IMR-90 (cell line): ENCODE data around the gene CTTN. TPM values are rescaled to one million over a fixed set of nuclear protein-coding genes. Genes with fewer than 3 reads are reported as not detected.

Source experiments
- ELK1 ChIP-seq: fragments of 150-350 bp; IDR thresholded peaks from 2 replicates; pipeline ENCODE4 v1.6.1; 2016; ENCODE audit warnings: low read depth, mild to moderate bottlenecking, low read length, moderate library complexity, borderline replicate concordance
- polyA plus RNA-seq, 3 experiments: library from polyadenylated mRNA; depleted of rRNA; stranded (reverse); fragments of >200 nt; gene quantifications; 2 replicates each; pipeline ENCODE4 v1.2.3, GENCODE V29; 2012; ENCODE audit warnings: low replicate concordance in 1 of 3
- total RNA-seq: library from RNA; depleted of rRNA; stranded (reverse); fragments of >200 nt; gene quantifications from 2 replicates; pipeline ENCODE4 v1.2.3, GENCODE V29; 2012

CTTN gene
- total and polyA plus RNA-seq, 2 of the 4 experiments (the other 2 are of a cell fraction), result 287 to 296 TPM

GRCh38 chr11:70467201-70468085 lies 69.1 kb downstream of the CTTN start (continued):
- no peak for TF ChIP-seq ELK1
